Measurements from ENCODE around the gene RGS11. TPM values are rescaled to one million over a fixed set of nuclear protein-coding genes. Genes with fewer than 3 reads are reported as not detected.
"Not testable (repeated sequence)": the region's sequence is repeated elsewhere in the genome, so short reads cannot be mapped to it uniquely, and the experiment has no call there.

The RGS11 gene
- total RNA-seq, 2 donors from 2014 or later: not detected

DNA sequence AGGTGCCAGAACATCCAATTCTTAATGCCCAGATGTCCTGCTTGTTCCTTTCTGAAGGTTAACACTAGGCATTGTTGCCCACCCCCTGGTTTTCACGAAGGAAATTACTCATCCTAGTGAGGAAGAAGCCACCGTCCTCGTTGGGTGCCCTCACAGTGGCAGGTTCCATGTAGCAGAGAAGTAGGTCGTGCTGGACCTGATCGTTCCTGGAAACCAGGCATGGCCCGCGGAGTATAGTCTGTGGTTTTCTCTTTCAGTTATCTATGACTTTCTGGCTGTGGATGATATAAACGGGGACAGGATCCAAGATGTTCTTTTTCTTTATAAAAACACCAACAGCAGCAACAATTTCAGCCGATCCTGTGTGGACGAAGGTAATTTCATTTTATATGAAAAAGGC, 16.5 kb downstream of the RGS11 start:
- H3K27ac Mint-ChIP-seq: no peak overlapping the region

DNA sequence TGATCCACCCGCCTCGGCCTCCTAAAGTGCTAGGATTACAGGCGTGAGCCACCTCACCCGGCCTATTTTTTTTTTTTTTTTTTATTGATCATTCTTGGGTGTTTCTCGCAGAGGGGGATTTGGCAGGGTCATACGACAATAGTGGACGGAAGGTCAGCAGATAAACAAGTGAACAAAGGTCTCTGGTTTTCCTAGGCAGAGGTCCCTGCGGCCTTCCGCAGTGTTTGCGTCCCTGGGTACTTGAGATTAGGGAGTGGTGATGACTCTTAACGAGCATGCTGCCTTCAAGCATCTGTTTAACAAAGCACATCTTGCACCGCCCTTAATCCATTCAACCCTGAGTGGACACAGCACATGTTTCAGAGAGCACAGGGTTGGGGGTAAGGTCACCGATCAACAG, 17.7 kb downstream of the RGS11 start:
- H3K27ac Mint-ChIP-seq; H3K9me3 ChIP-seq (ENCODE audit: control insufficient read depth, low read length, poor library complexity, severe bottlenecking); H3K36me3 Mint-ChIP-seq (ENCODE audit: low read depth); H3K4me3 Mint-ChIP-seq; ATAC-seq; H3K27me3 Mint-ChIP-seq; H3K4me1 Mint-ChIP-seq; DNase-seq: not testable (repeated sequence)

More for the DNA sequence above, 16.5 kb downstream of the RGS11 start:
- H3K9me3 ChIP-seq (ENCODE audit: control insufficient read depth, low read length, poor library complexity, severe bottlenecking): no peaks in the 10 kb centered on the region
- Mint-ChIP-seq H3K27me3 (no peaks in the 10 kb centered on the region), H3K4me1 (peaks cover 2% of the 10 kb centered on the region), H3K36me3 (ENCODE audit: low read depth) (peaks cover 5% of the 10 kb centered on the region), H3K4me3 (no peak overlapping the region)
- ATAC-seq (no peak), DNase-seq (no peak)

GRCh38 chr16:255183-255582, 20.6 kb downstream of the RGS11 start:
- DNase-seq: no peak
- Mint-ChIP-seq H3K36me3 (ENCODE audit: low read depth) (no peaks in the 10 kb centered on the region), H3K4me3 (no peak overlapping the region), H3K27me3 (no peaks in the 10 kb centered on the region), H3K4me1 (peaks cover 14% of the 10 kb centered on the region), H3K27ac (no peak overlapping the region)
- no peaks in the 10 kb centered on the region for H3K9me3 ChIP-seq (ENCODE audit: control insufficient read depth, low read length, poor library complexity, severe bottlenecking)
- no peak for ATAC-seq

- H3K9me3 ChIP-seq (ENCODE audit: control insufficient read depth, low read length, poor library complexity, severe bottlenecking): no peaks in the 10 kb centered on the region
- Mint-ChIP-seq H3K27me3 (no peaks in the 10 kb centered on the region), H3K4me1 (peaks cover 14% of the 10 kb centered on the region), H3K36me3 (ENCODE audit: low read depth) (no peaks in the 10 kb centered on the region), H3K4me3 (no peak overlapping the region), H3K27ac (no peak overlapping the region)
- DNase-seq: no peak
- ATAC-seq: no peak
Observed at GRCh38 chr16:254461-254860, 21.3 kb downstream of the RGS11 start.

- no peak overlapping the region for H3K4me3 Mint-ChIP-seq
Observed at GRCh38 chr16:253833-254232, 21.9 kb downstream of the RGS11 start.

GRCh38 chr16:252366-253337, 23.1 kb downstream of the RGS11 start:
- peak; percentile 78 for ATAC-seq
- H3K9me3 ChIP-seq (ENCODE audit: control insufficient read depth, low read length, poor library complexity, severe bottlenecking): no peaks in the 10 kb centered on the region
- no peak for DNase-seq
- no peaks in the 10 kb centered on the region for H3K36me3 Mint-ChIP-seq (ENCODE audit: low read depth)
- H3K27me3 Mint-ChIP-seq: no peaks in the 10 kb centered on the region
- H3K4me1 Mint-ChIP-seq: peaks cover 14% of the 10 kb centered on the region
- H3K27ac Mint-ChIP-seq: peak overlapping the region; percentile 94
- peak overlapping the region; percentile 91 for H3K4me3 Mint-ChIP-seq

More at GRCh38 chr16:253833-254232, 21.9 kb downstream of the RGS11 start:
- H3K27ac Mint-ChIP-seq: no peak overlapping the region
- DNase-seq: no peak
- H3K36me3 Mint-ChIP-seq (ENCODE audit: low read depth): no peaks in the 10 kb centered on the region
- no peaks in the 10 kb centered on the region for H3K27me3 Mint-ChIP-seq
- H3K4me1 Mint-ChIP-seq: peaks cover 14% of the 10 kb centered on the region
- H3K9me3 ChIP-seq (ENCODE audit: control insufficient read depth, low read length, poor library complexity, severe bottlenecking): no peaks in the 10 kb centered on the region
- no peak for ATAC-seq

GRCh38 chr16:249431-249830, 26.3 kb downstream of the RGS11 start:
- no peak overlapping the region for H3K27ac Mint-ChIP-seq
- DNase-seq (no peak), ATAC-seq (no peak)
- H3K36me3 Mint-ChIP-seq (ENCODE audit: low read depth): no peaks in the 10 kb centered on the region
- no peaks in the 10 kb centered on the region for H3K27me3 Mint-ChIP-seq
- H3K9me3 ChIP-seq (ENCODE audit: control insufficient read depth, low read length, poor library complexity, severe bottlenecking): no peaks in the 10 kb centered on the region
- no peak overlapping the region for H3K4me3 Mint-ChIP-seq
- peaks cover 14% of the 10 kb centered on the region for H3K4me1 Mint-ChIP-seq

DNA sequence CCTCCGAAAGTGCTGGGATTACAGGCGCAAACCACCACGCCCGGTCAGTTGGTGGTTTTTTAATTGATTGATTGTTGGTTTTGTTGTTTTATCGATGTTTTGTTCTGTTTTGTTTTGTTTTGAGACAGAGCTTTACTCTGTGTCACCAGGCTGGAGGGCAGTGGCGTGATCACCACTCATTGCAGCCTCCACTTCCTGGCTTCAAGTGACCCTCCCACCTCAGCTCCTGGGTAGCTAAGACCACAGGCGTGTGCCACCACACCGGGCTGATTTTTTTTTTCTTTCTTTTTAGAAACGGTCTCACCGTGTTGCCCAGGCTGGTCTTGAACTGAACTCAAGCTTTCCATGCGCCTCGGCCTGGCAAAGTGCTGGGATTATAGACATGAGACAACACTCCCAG, 28.7 kb downstream of the RGS11 start:
- Mint-ChIP-seq H3K36me3 (ENCODE audit: low read depth) (no peaks in the 10 kb centered on the region), H3K27me3 (no peaks in the 10 kb centered on the region), H3K4me3 (no peak overlapping the region), H3K4me1 (peaks cover 2% of the 10 kb centered on the region), H3K27ac (no peak overlapping the region)
- no peaks in the 10 kb centered on the region for H3K9me3 ChIP-seq (ENCODE audit: control insufficient read depth, low read length, poor library complexity, severe bottlenecking)
- DNase-seq (no peak), ATAC-seq (no peak)

DNA sequence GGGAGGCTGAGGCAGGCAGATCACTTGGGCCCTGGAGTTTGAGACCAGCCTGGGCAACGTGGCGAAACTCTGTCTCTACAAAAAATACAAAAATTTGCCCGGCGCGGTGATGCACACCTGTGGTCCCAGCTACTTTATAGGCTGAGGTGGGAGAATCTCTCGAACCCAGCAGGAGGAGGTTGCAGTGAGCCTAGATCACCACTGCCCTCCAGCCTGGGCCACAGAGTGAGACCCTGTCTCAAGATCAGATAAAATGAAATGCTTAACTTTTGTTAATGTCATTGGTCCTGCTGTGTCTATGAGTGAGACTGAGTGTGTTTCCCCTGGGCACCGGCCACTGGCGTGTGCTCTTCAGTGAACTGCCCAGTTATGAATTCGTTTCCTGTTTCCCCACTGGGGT, 30.6 kb downstream of the RGS11 start:
- no peaks in the 10 kb centered on the region for H3K27me3 Mint-ChIP-seq
- no peak for ATAC-seq

DNA sequence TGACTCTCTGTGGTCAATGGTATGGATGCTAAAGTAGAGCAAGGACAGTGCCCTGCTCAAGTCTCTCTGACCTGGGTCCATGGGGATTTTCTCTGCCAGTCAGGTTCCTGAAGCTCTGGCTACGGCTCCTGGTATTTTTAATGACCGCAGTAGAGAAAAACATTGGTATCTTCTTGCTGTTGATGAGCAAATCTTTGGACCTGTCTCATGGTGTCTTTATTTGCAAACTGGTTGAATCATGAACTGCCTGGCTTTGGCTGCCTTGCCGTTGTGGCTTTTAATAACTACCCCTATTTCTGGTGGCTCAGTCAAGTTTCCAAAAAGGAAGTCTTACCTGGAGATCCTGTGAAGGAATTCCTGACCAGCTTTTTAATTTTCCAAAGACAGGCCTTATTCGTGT, 32.4 kb downstream of the RGS11 start:
- Mint-ChIP-seq H3K4me3 (no peak overlapping the region), H3K27me3 (no peaks in the 10 kb centered on the region), H3K4me1 (peaks cover 2% of the 10 kb centered on the region)

More for the DNA sequence above, 30.6 kb downstream of the RGS11 start:
- Mint-ChIP-seq H3K27ac (no peak overlapping the region), H3K4me1 (peaks cover 2% of the 10 kb centered on the region), H3K36me3 (ENCODE audit: low read depth) (no peaks in the 10 kb centered on the region), H3K4me3 (no peak overlapping the region)
- DNase-seq: no peak
- H3K9me3 ChIP-seq (ENCODE audit: control insufficient read depth, low read length, poor library complexity, severe bottlenecking): no peaks in the 10 kb centered on the region

DNA sequence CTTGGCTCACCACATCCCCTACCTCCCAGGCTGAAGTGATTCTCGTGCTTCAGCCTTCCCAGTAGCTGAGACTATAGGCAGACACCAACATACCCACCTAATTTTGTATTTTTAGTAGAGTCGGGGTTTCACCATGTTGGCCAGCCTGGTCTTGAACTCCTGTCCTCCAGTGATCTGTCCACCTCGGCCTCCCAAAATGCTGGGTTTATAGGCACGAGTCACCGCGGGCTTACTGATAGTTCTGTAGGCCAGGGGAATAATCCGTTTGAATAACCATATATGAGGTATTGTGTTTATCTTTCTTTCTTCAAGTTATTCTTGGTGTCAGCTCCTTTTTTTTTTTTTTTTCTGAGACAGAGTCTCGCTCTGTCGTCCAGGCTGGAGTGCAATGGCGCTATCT, 33.5 kb downstream of the RGS11 start:
- H3K4me3 Mint-ChIP-seq: no peak overlapping the region
- H3K27ac Mint-ChIP-seq: peak overlapping the region; percentile 27
- ATAC-seq (no peak), DNase-seq (no peak)
- H3K27me3 Mint-ChIP-seq: no peaks in the 10 kb centered on the region
- H3K36me3 Mint-ChIP-seq (ENCODE audit: low read depth): no peaks in the 10 kb centered on the region
- H3K9me3 ChIP-seq (ENCODE audit: control insufficient read depth, low read length, poor library complexity, severe bottlenecking): no peaks in the 10 kb centered on the region
- peaks cover 2% of the 10 kb centered on the region for H3K4me1 Mint-ChIP-seq

More for the DNA sequence above, 32.4 kb downstream of the RGS11 start:
- no peaks in the 10 kb centered on the region for H3K36me3 Mint-ChIP-seq (ENCODE audit: low read depth)
- H3K9me3 ChIP-seq (ENCODE audit: control insufficient read depth, low read length, poor library complexity, severe bottlenecking): no peaks in the 10 kb centered on the region
- ATAC-seq (no peak), DNase-seq (no peak)
- H3K27ac Mint-ChIP-seq: peak overlapping the region; percentile 27

DNA sequence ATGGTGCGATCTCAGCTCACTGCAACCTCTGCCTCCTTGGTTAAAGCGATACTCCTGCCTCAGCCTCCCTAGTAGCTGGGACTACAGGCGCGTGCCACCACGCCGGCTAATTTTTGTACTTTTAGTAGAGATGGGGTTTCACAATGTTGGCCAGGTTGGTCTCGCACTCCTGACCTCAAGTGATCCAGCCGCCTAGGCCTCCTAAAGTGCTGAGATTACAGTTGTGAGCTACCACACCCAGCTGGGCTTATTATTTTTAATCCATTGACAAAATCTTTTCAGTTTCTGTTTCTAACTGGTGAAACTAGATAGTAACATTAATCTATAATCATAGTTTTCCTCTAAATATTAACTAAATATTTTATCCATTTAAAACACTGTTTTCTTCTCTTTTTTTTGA, 35.2 kb downstream of the RGS11 start:
- peaks cover 3% of the 10 kb centered on the region for H3K4me1 Mint-ChIP-seq
- H3K27me3 Mint-ChIP-seq: no peaks in the 10 kb centered on the region
- no peak for ATAC-seq
- H3K9me3 ChIP-seq (ENCODE audit: control insufficient read depth, low read length, poor library complexity, severe bottlenecking): no peaks in the 10 kb centered on the region
- no peak overlapping the region for H3K4me3 Mint-ChIP-seq
- no peak for DNase-seq
- no peaks in the 10 kb centered on the region for H3K36me3 Mint-ChIP-seq (ENCODE audit: low read depth)
- no peak overlapping the region for H3K27ac Mint-ChIP-seq

- H3K4me1 Mint-ChIP-seq: peaks cover 7% of the 10 kb centered on the region
- H3K27me3 Mint-ChIP-seq: no peaks in the 10 kb centered on the region
- no peak overlapping the region for H3K4me3 Mint-ChIP-seq
- H3K27ac Mint-ChIP-seq: peak overlapping the region; percentile 11
- no peaks in the 10 kb centered on the region for H3K36me3 Mint-ChIP-seq (ENCODE audit: low read depth)
- H3K9me3 ChIP-seq (ENCODE audit: control insufficient read depth, low read length, poor library complexity, severe bottlenecking): no peaks in the 10 kb centered on the region
- no peak for DNase-seq
- no peak for ATAC-seq
Observed at GRCh38 chr16:239948-240277, 35.8 kb downstream of the RGS11 start.
